Astrocyte (in vitro differentiated cells and primary cell): ENCODE results near the gene VASN. TPM values are rescaled to one million over a fixed set of nuclear protein-coding genes. Genes with fewer than 3 reads are reported as not detected.

Experiments
- DNase-seq: peaks from one replicate; pipeline ENCODE4 v3.0.0-alpha.2; 2010; ENCODE audit warnings: low read depth
- FAIRE-seq: peaks from 2 replicates; lab custom pipeline; 2011; peaks lifted over from hg19 to GRCh38; lab: Jason Lieb, UNC
- H2AFZ ChIP-seq: 2 replicates; pipeline ENCODE4 v1.6.0; 2012; ENCODE audit warnings: low read depth, low read length, inconsistent platforms
- H3K27ac ChIP-seq: 2 replicates; pipeline ENCODE4 v1.5.1; 2011; ENCODE audit warnings: low read depth, low read length, inconsistent platforms
- H3K27me3 ChIP-seq: 2 replicates; pipeline ENCODE4 v1.6.0; 2011; ENCODE audit warnings: low read length, inconsistent platforms; ENCODE audit not compliant: insufficient read depth
- H3K36me3 ChIP-seq: 2 replicates; pipeline ENCODE4 v1.5.1; 2011; ENCODE audit warnings: low read length, inconsistent platforms; ENCODE audit not compliant: insufficient read depth
- H3K4me1 ChIP-seq: 2 replicates; pipeline ENCODE4 v1.5.1; 2011; ENCODE audit warnings: low read length, inconsistent platforms; ENCODE audit not compliant: insufficient read depth
- H3K4me2 ChIP-seq: 2 replicates; pipeline ENCODE4 v1.6.0; 2012; ENCODE audit warnings: low read length, inconsistent platforms
- H3K4me3 ChIP-seq: 2 replicates; pipeline ENCODE4 v1.5.1; 2011; ENCODE audit warnings: low read depth, mild to moderate bottlenecking, low read length, inconsistent platforms; ENCODE audit not compliant: insufficient read depth
- H3K79me2 ChIP-seq: 2 replicates; pipeline ENCODE4 v1.6.0; 2012; ENCODE audit warnings: mild to moderate bottlenecking, low read length, inconsistent platforms; ENCODE audit not compliant: insufficient read depth
- H3K9ac ChIP-seq: 2 replicates; pipeline ENCODE4 v1.6.0; 2012; ENCODE audit warnings: mild to moderate bottlenecking, low read length, inconsistent platforms
- H3K9me3 ChIP-seq: 2 replicates; pipeline ENCODE4 v1.5.1; 2012; ENCODE audit warnings: low read depth, mild to moderate bottlenecking, low read length, inconsistent platforms; ENCODE audit not compliant: insufficient read depth
- H4K20me1 ChIP-seq: 2 replicates; pipeline ENCODE4 v1.6.0; 2012; ENCODE audit warnings: low read length, inconsistent platforms; ENCODE audit not compliant: insufficient read depth
- H3K27ac Mint-ChIP-seq: one replicate; pipeline ENCODE4 v1.8.0; 2021; ENCODE audit warnings: mild to moderate bottlenecking, mixed read lengths; ENCODE audit not compliant: unreplicated experiment
- H3K27me3 Mint-ChIP-seq: one replicate; pipeline ENCODE4 v1.8.0; 2021; ENCODE audit warnings: low read depth, mixed read lengths; ENCODE audit not compliant: unreplicated experiment
- H3K36me3 Mint-ChIP-seq: one replicate; pipeline ENCODE4 v1.8.0; 2021; ENCODE audit warnings: low read depth, mixed read lengths; ENCODE audit not compliant: unreplicated experiment
- H3K4me1 Mint-ChIP-seq: one replicate; pipeline ENCODE4 v1.8.0; 2021; ENCODE audit warnings: low read depth, mixed read lengths; ENCODE audit not compliant: unreplicated experiment
- H3K4me3 Mint-ChIP-seq: one replicate; pipeline ENCODE4 v1.8.0; 2021; ENCODE audit warnings: mild to moderate bottlenecking, moderate library complexity, mixed read lengths; ENCODE audit not compliant: unreplicated experiment
- H3K9me3 Mint-ChIP-seq: one replicate; pipeline ENCODE4 v1.8.0; 2021; ENCODE audit warnings: mild to moderate bottlenecking, mixed read lengths; ENCODE audit not compliant: unreplicated experiment
- CTCF ChIP-seq: IDR thresholded peaks from 2 replicates; pipeline ENCODE4 v1.5.1; 2011; ENCODE audit warnings: low read depth, mild to moderate bottlenecking, inconsistent platforms, low read length, moderate library complexity; ENCODE audit not compliant: insufficient read depth
- EZH2 ChIP-seq: IDR thresholded peaks from 2 replicates; pipeline ENCODE4 v1.6.1; 2012; ENCODE audit warnings: mild to moderate bottlenecking, low read length, inconsistent platforms; ENCODE audit not compliant: insufficient read depth
- total RNA-seq: library from RNA; stranded (reverse); gene quantifications from 2 replicates; pipeline ENCODE4 v1.2.1, GENCODE V29; 2021

Gene VASN
- total RNA-seq, 1 donor from 2014 or later, result 32.0 TPM

GRCh38 chr16:4381935-4382794 is 10.5 kb downstream of the VASN start:
- DNase-seq (no peak), FAIRE-seq (no peak)
- no peak overlapping the region for H2AFZ ChIP-seq
- H3K4me1 Mint-ChIP-seq, result peaks cover 16% of the 10 kb centered on the region
- H3K27me3 ChIP-seq, result no peaks in the 10 kb centered on the region
- no peak overlapping the region for H3K27ac ChIP-seq
- no peaks in the 10 kb centered on the region for H3K27me3 Mint-ChIP-seq
- peaks cover 46% of the 10 kb centered on the region for H3K79me2 ChIP-seq
- peaks cover 48% of the 10 kb centered on the region for H3K4me1 ChIP-seq
- H4K20me1 ChIP-seq, result peaks cover 69% of the 10 kb centered on the region
- no peak overlapping the region for H3K4me2 ChIP-seq
- no peaks in the 10 kb centered on the region for H3K36me3 ChIP-seq
- H3K9me3 Mint-ChIP-seq, result no peaks in the 10 kb centered on the region
- no peaks in the 10 kb centered on the region for H3K36me3 Mint-ChIP-seq
- no peak overlapping the region for H3K27ac Mint-ChIP-seq
- TF ChIP-seq EZH2 (no peak), CTCF (no peak)
- H3K9me3 ChIP-seq, result no peaks in the 10 kb centered on the region
- H3K9ac ChIP-seq, result no peak overlapping the region
- no peak overlapping the region for H3K4me3 Mint-ChIP-seq
- H3K4me3 ChIP-seq, result no peak overlapping the region

DNA sequence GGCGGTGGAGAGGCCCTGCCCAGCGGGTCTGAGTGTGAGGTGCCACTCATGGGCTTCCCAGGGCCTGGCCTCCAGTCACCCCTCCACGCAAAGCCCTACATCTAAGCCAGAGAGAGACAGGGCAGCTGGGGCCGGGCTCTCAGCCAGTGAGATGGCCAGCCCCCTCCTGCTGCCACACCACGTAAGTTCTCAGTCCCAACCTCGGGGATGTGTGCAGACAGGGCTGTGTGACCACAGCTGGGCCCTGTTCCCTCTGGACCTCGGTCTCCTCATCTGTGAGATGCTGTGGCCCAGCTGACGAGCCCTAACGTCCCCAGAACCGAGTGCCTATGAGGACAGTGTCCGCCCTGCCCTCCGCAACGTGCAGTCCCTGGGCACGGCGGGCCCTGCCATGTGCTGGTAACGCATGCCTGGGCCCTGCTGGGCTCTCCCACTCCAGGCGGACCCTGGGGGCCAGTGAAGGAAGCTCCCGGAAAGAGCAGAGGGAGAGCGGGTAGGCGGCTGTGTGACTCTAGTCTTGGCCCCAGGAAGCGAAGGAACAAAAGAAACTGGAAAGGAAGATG is 11.2 kb downstream of the VASN start:
- Mint-ChIP-seq H3K4me1 (peaks cover 13% of the 10 kb centered on the region), H3K9me3 (no peaks in the 10 kb centered on the region), H3K27ac (no peak overlapping the region), H3K36me3 (no peaks in the 10 kb centered on the region), H3K27me3 (no peaks in the 10 kb centered on the region), H3K4me3 (no peak overlapping the region)
- TF ChIP-seq CTCF, result no peak
- no peak for TF ChIP-seq EZH2
- H3K4me2 ChIP-seq, result no peak overlapping the region
- no peak for DNase-seq
- no peak overlapping the region for H3K4me3 ChIP-seq
- H3K4me1 ChIP-seq, result peaks cover 48% of the 10 kb centered on the region
- H3K9ac ChIP-seq, result no peak overlapping the region
- H3K36me3 ChIP-seq, result no peaks in the 10 kb centered on the region
- no peaks in the 10 kb centered on the region for H3K9me3 ChIP-seq
- no peak for FAIRE-seq
- no peak overlapping the region for H3K27ac ChIP-seq
- no peak overlapping the region for H2AFZ ChIP-seq
- H3K79me2 ChIP-seq, result peaks cover 39% of the 10 kb centered on the region
- no peaks in the 10 kb centered on the region for H3K27me3 ChIP-seq
- H4K20me1 ChIP-seq, result peaks cover 63% of the 10 kb centered on the region
